ENCODE measurements around the gene LCN6.

DNA sequence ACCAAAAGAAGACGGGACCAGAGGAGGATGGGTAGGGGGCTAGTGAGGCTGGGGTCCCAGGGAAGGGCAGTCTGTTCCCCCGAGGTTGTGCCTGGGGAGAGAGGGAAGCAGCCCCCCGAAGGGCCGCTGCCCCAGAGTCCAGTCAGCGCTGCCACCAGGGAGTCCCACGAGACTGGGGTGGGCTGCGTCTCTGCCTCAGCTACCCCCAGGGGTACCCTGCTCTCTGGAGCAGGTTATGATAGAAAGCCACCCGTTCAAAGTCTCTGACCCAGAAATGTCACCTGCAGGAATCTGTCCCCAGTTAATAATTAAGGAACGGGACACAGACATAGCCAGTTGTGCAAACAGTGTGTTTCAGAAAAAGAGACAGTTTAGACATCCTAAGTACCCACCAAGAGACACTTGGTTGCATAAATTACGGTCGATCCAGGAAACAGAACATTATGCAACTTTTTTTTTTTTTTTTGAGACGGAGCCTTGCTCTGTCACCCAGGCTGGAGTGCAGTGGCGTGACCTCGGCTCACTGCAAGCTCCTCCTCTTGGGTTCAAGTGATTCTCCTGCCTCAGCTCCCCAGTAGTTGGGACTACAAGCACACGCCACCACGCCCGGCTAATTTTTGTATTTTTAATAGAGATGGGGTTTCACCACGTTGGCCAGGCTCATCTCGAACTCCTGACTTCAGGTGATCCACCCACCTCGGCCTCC, 50.4 kb downstream of the LCN6 start:
- no peak for TF ChIP-seq EP300 (IDR thresholded peaks at IDR 0.05)
- TF ChIP-seq, protein P1, sequence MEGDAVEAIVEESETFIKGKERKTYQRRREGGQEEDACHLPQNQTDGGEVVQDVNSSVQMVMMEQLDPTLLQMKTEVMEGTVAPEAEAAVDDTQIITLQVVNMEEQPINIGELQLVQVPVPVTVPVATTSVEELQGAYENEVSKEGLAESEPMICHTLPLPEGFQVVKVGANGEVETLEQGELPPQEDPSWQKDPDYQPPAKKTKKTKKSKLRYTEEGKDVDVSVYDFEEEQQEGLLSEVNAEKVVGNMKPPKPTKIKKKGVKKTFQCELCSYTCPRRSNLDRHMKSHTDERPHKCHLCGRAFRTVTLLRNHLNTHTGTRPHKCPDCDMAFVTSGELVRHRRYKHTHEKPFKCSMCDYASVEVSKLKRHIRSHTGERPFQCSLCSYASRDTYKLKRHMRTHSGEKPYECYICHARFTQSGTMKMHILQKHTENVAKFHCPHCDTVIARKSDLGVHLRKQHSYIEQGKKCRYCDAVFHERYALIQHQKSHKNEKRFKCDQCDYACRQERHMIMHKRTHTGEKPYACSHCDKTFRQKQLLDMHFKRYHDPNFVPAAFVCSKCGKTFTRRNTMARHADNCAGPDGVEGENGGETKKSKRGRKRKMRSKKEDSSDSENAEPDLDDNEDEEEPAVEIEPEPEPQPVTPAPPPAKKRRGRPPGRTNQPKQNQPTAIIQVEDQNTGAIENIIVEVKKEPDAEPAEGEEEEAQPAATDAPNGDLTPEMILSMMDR (IDR thresholded peaks at IDR 0.05) = no peak
